Large intestine (tissue), 3 donors: ENCODE results near the gene NEBL. TPM values are rescaled to one million over a fixed set of nuclear protein-coding genes. Genes with fewer than 3 reads are reported as not detected.

Source experiments
- DNase-seq, 2 donors: peaks; one replicate each; pipeline versions ENCODE4 v3.0.0 to v3.0.0-alpha.2; 2013
- H3K27ac ChIP-seq: one replicate; pipeline ENCODE4 v1.5.1; 2013; ENCODE audit warnings: low read length
- H3K27me3 ChIP-seq: 2 replicates; pipeline ENCODE4 v1.6.1; 2013; ENCODE audit warnings: low read length; ENCODE audit not compliant: control insufficient read depth, insufficient read depth
- H3K36me3 ChIP-seq: 2 replicates; pipeline ENCODE4 v1.6.1; 2013; ENCODE audit warnings: low read length; ENCODE audit not compliant: control insufficient read depth, insufficient read depth
- H3K4me1 ChIP-seq: one replicate; pipeline ENCODE4 v1.6.1; 2013; ENCODE audit warnings: low read length; ENCODE audit not compliant: control insufficient read depth, insufficient read depth
- H3K4me3 ChIP-seq: one replicate; pipeline ENCODE4 v1.5.1; 2013; ENCODE audit warnings: low read length
- H3K9me3 ChIP-seq: one replicate; pipeline ENCODE4 v1.6.1; 2013; ENCODE audit warnings: mild to moderate bottlenecking, low read depth, low read length, moderate library complexity; ENCODE audit not compliant: control insufficient read depth
- WGBS: methylation state at CpG from one replicate; pipeline ENCODE4 v1.1.5; 2013; ENCODE audit warnings: low lambda C conversion rate; ENCODE audit not compliant: insufficient coverage; 5-methylcytosine and 5-hydroxymethylcytosine counted together
- polyA plus RNA-seq: library from polyadenylated mRNA; unstranded; fragments of 120-200 nt; gene quantifications from one replicate; pipeline ENCODE4 v1.2.1, GENCODE V29; 2013

NEBL gene
- polyA plus RNA-seq, 1 donor = 3.3 TPM

DNA sequence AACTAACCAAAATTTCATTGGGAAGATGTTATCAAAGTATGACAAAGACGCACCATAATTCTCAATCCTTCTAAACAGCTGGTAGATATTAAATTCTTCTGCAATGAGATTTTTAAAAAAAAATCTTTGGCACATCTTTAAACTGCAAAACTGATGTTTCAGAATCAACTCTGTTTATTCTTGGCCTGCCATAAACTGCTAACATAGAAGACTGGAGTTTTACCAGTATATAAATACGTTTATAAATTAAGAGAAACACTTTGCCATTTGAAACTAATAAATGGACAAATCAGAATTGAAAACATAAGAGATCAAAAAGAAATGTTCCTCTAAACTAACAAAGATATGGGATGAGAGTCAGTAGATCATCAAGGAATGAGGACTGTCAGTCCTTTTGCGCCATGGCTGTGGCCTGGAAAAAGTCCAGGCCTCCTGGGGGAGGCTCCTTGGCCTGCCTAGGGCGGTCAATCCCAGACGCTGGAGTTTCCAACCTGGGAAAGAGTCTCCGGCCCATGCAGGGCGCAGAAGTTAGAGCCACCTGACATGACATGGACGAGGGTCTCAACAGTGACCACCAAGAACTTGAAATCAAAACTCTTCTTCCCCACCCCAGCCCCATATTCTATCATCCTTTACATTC, 34.2 kb upstream of the NEBL start:
- H3K4me1 ChIP-seq = no peaks in the 10 kb centered on the region
- H3K27ac ChIP-seq = no peak overlapping the region
- WGBS = no CpG with 5 or more reads among the region's 8 CpGs
- H3K36me3 ChIP-seq = no peaks in the 10 kb centered on the region
- H3K9me3 ChIP-seq = no peaks in the 10 kb centered on the region
- DNase-seq = no peak
- H3K4me3 ChIP-seq = no peak overlapping the region
- H3K27me3 ChIP-seq = no peaks in the 10 kb centered on the region

DNA sequence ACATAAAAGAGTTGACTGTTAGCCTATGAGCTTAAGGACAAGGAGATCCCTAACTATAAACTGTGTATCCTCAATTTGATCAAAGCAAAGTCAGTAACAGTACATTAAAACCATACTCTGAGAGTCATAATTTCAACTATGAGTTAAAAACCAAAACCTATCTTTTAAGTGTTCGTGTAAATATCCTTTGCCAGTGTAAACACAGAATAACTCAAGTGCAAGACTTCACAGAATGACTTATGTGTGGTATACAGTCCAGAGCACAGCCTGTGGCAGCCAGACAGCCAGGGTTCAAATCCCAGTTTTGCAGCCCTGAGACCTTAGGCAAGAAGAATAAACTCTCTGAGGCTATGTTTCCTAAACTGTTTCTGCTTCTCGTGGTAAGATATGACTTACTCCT, 30.3 kb upstream of the NEBL start:
- Histone ChIP-seq H3K27ac (no peak overlapping the region), H3K9me3 (no peaks in the 10 kb centered on the region), H3K27me3 (no peaks in the 10 kb centered on the region), H3K36me3 (no peaks in the 10 kb centered on the region), H3K4me1 (no peaks in the 10 kb centered on the region), H3K4me3 (no peak overlapping the region)
- no peak for DNase-seq
- WGBS = 82% methylated on average over 2 of the region's 2 CpGs

DNA sequence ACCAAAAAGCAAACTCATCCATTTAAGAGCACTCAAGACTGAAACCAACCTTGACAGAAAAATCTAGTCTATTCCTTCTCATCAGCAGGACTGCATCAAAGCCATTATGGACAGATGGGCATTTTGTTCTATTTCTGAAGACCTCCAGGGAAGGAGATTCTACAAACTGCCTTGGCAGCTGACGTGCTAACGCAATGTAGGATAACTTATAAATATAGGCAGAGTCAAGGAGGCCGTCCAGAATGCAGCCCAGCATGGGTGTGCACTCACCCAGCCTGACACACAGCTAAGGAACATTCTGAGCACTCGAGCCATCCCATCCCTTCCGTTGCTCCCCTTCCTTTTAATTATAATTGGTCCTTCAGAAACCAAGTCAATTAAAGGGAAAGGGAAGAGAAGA, 25.3 kb upstream of the NEBL start:
- H3K9me3 ChIP-seq = no peaks in the 10 kb centered on the region
- H3K4me3 ChIP-seq = no peak overlapping the region
- WGBS = no CpG with 5 or more reads among the region's 5 CpGs
- H3K36me3 ChIP-seq = no peaks in the 10 kb centered on the region
- no peaks in the 10 kb centered on the region for H3K4me1 ChIP-seq
- no peaks in the 10 kb centered on the region for H3K27me3 ChIP-seq
- no peak for DNase-seq
- H3K27ac ChIP-seq = no peak overlapping the region

DNA sequence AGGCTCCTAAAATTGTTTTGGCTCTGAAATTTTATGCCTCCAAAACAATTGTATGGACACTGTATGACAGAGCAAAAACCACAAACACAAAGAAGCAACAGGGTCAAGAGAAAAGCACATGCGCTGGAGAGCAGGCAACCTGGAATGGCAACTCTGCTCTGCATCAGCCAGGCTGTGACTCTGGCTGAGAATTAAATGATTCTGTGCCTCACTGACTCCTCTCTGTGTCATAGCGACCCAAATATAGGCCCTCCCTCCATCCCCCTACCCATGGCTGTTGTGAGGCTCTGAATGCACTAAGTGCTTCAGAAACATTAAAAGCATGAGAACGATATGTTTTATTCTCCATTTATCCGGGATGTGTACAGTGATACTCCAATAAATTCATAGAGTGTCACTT, 24.9 kb upstream of the NEBL start:
- Histone ChIP-seq H3K4me1 (no peaks in the 10 kb centered on the region), H3K4me3 (no peak overlapping the region), H3K9me3 (no peaks in the 10 kb centered on the region), H3K27ac (no peak overlapping the region), H3K36me3 (no peaks in the 10 kb centered on the region), H3K27me3 (no peaks in the 10 kb centered on the region)
- no CpG with 5 or more reads among the region's 4 CpGs for WGBS
- no peak for DNase-seq

- DNase-seq = no peak
- no peak overlapping the region for H3K4me3 ChIP-seq
- no peak overlapping the region for H3K27ac ChIP-seq
- H3K36me3 ChIP-seq = no peaks in the 10 kb centered on the region
- WGBS = 92% methylated on average over 2 of the region's 2 CpGs
- no peaks in the 10 kb centered on the region for H3K27me3 ChIP-seq
- H3K9me3 ChIP-seq = no peaks in the 10 kb centered on the region
- no peaks in the 10 kb centered on the region for H3K4me1 ChIP-seq
Observed at GRCh38 chr10:20920061-20920460, 22.9 kb upstream of the NEBL start.

- WGBS = 100% methylated on average over 2 of the region's 4 CpGs
- no peaks in the 10 kb centered on the region for H3K4me1 ChIP-seq
- H3K27me3 ChIP-seq = no peaks in the 10 kb centered on the region
- DNase-seq = no peak
- no peaks in the 10 kb centered on the region for H3K9me3 ChIP-seq
- no peak overlapping the region for H3K4me3 ChIP-seq
- H3K36me3 ChIP-seq = no peaks in the 10 kb centered on the region
- no peak overlapping the region for H3K27ac ChIP-seq
Observed at GRCh38 chr10:20919481-20919880, 22.4 kb upstream of the NEBL start.

DNA sequence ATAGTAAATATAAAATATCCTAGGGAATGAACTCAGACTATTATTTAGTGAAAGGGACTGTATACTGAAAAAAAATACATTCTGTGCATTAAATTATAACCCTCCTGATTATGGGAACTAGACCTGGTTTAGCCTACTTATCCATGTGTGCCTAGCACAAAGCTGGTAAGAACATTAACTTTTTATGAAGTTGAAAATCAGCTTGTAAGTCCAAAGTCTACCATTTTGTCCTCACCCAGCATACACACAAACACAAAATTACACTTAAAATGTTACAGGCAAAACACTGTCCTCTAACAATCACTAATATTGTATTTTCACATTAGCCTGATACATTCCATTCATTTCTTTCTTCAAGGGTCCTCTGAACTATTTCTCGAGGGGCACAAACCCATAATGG, 19.9 kb upstream of the NEBL start:
- no peaks in the 10 kb centered on the region for H3K27me3 ChIP-seq
- DNase-seq = no peak
- WGBS = 80% methylated on average over 1 of the region's 1 CpG
- no peaks in the 10 kb centered on the region for H3K36me3 ChIP-seq
- no peak overlapping the region for H3K27ac ChIP-seq
- H3K4me3 ChIP-seq = no peak overlapping the region
- no peaks in the 10 kb centered on the region for H3K4me1 ChIP-seq
- no peaks in the 10 kb centered on the region for H3K9me3 ChIP-seq

DNA sequence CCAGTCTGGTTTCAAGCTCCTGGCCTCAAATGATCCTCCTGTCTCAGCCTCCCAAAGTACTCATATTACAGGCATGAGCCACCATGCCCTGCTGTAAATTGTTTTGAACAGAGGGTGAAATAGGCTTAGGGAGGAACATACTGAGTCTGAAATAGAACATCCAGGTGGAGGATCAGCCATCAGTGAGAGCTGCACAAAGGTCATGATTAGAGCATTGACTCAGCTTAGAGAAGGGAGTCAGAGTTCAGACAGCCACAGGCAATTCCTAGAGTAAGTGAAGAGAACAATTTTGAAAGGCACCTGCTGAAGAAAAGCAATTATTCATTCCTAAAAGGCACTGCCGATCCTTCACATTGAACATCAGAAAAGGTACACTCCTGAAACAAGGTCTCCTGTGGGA, 15.9 kb upstream of the NEBL start:
- no peak for DNase-seq
- no peaks in the 10 kb centered on the region for H3K9me3 ChIP-seq
- no peak overlapping the region for H3K4me3 ChIP-seq
- no peaks in the 10 kb centered on the region for H3K36me3 ChIP-seq
- WGBS = 100% methylated on average over 1 of the region's 1 CpG
- no peak overlapping the region for H3K27ac ChIP-seq
- no peaks in the 10 kb centered on the region for H3K4me1 ChIP-seq
- H3K27me3 ChIP-seq = no peaks in the 10 kb centered on the region

DNA sequence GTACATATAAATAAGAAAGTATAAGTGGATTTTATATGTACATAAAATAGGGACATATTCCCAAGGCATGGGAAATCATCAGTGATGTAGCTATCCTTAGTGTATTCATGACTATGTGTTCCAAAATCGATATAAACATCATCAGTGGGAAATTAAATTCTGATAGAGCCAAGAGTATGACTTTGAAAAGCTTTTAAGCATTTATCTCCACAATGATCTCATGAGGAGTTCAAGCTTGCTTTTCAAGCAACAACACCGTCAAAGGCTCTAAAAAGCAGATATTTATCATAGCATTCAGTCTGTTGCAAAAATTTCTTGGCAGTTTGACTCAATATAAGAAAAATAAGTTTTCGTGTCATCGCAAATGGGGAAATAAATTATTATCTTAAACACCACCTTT, 14.5 kb upstream of the NEBL start:
- WGBS = 90% methylated on average over 3 of the region's 4 CpGs
- no peak for DNase-seq
- H3K9me3 ChIP-seq = no peaks in the 10 kb centered on the region
- H3K27ac ChIP-seq = no peak overlapping the region
- no peaks in the 10 kb centered on the region for H3K27me3 ChIP-seq
- H3K4me3 ChIP-seq = no peak overlapping the region
- H3K36me3 ChIP-seq = no peaks in the 10 kb centered on the region
- no peaks in the 10 kb centered on the region for H3K4me1 ChIP-seq

DNA sequence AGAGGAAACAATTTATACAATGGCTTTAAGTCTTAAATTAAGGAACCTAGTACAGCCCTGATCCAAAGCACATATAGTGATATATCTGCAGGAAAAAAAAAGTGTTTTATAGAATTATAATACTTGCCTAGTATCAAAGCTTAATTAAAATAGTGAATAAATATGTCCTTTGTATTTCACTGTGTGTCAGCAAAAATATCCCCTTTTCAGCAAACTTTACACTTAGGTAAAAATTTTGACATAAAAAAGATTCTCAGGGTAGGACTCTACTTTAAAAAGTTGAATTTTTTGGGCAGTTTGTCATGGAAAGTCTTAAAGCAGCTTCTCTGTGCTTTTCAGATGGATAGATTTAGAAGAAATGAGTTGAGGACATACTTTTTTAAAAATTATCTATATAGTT, 12.7 kb upstream of the NEBL start:
- no peaks in the 10 kb centered on the region for H3K4me1 ChIP-seq

GRCh38 chr10:20908391-20908790, 11.3 kb upstream of the NEBL start:
- no peaks in the 10 kb centered on the region for H3K27me3 ChIP-seq
- no peak overlapping the region for H3K4me3 ChIP-seq
- no peak overlapping the region for H3K27ac ChIP-seq
- WGBS = no CpG with 5 or more reads among the region's 3 CpGs
- no peaks in the 10 kb centered on the region for H3K9me3 ChIP-seq
- H3K4me1 ChIP-seq = no peaks in the 10 kb centered on the region
- no peaks in the 10 kb centered on the region for H3K36me3 ChIP-seq
- DNase-seq = no peak

More for the DNA sequence above, 12.7 kb upstream of the NEBL start:
- Histone ChIP-seq H3K9me3 (no peaks in the 10 kb centered on the region), H3K4me3 (no peak overlapping the region), H3K27ac (no peak overlapping the region), H3K36me3 (no peaks in the 10 kb centered on the region), H3K27me3 (no peaks in the 10 kb centered on the region)
- DNase-seq = no peak
